Keratinocyte (primary cell): ENCODE measurements around the gene MYF6. TPM values are rescaled to one million over a fixed set of nuclear protein-coding genes. Genes with fewer than 3 reads are reported as not detected.

Source experiments
- DNase-seq: peaks from one replicate; pipeline ENCODE4 v3.0.0-alpha.2; 2011; ENCODE audit warnings: low read depth, missing footprints, low spot score
- FAIRE-seq: peaks from 2 replicates; lab custom pipeline; 2011; peaks lifted over from hg19 to GRCh38; lab: Jason Lieb, UNC
- H2AFZ ChIP-seq: 2 replicates; pipeline ENCODE4 v1.6.0; 2012; ENCODE audit warnings: low read length, control low read depth, inconsistent platforms; ENCODE audit not compliant: control insufficient read depth
- H3K27ac ChIP-seq: 2 replicates; pipeline ENCODE4 v1.5.1; 2011; ENCODE audit warnings: low read length; ENCODE audit not compliant: control insufficient read depth, insufficient read depth
- H3K27me3 ChIP-seq: 3 replicates; pipeline ENCODE4 v1.6.0; 2011; ENCODE audit warnings: low read length; ENCODE audit not compliant: control insufficient read depth, insufficient read depth; ENCODE audit errors: extremely low read depth
- H3K36me3 ChIP-seq, 2 experiments: 2 replicates in 1 of 2; 3 replicates in 1 of 2; pipeline ENCODE4 v1.5.1; 2011; ENCODE audit warnings: low read length in 2 of 2, mild to moderate bottlenecking in 1 of 2; ENCODE audit not compliant: control insufficient read depth in 2 of 2, insufficient read depth in 2 of 2; ENCODE audit errors: extremely low read depth in 1 of 2
- H3K4me1 ChIP-seq: 3 replicates; pipeline ENCODE4 v1.5.1; 2011; ENCODE audit warnings: low read length; ENCODE audit not compliant: control insufficient read depth, insufficient read depth; ENCODE audit errors: extremely low read depth
- H3K4me2 ChIP-seq: 3 replicates; pipeline ENCODE4 v1.6.0; 2011; ENCODE audit warnings: low read depth, low read length; ENCODE audit not compliant: control insufficient read depth, insufficient read depth; ENCODE audit errors: extremely low read depth
- H3K4me3 ChIP-seq, 3 experiments: fragments of 200-600 bp in 1 of 3; sonication (generic) in 1 of 3; 2 replicates in 2 of 3; 3 replicates in 1 of 3; pipeline ENCODE4 v1.5.1; 2011 to 2016; ENCODE audit warnings: low read length in 3 of 3, mild to moderate bottlenecking in 3 of 3, control low read depth in 2 of 3, inconsistent platforms in 1 of 3, low read depth in 1 of 3, mixed read lengths in 1 of 3, mixed run types in 1 of 3, moderate library complexity in 1 of 3; ENCODE audit not compliant: control insufficient read depth in 2 of 3, insufficient read depth in 2 of 3; ENCODE audit errors: extremely low read depth in 1 of 3
- H3K79me2 ChIP-seq: 2 replicates; pipeline ENCODE4 v1.6.0; 2012; ENCODE audit warnings: low read length; ENCODE audit not compliant: control insufficient read depth, insufficient read depth
- H3K9ac ChIP-seq: 3 replicates; pipeline ENCODE4 v1.6.0; 2011; ENCODE audit warnings: low read length; ENCODE audit not compliant: control insufficient read depth, insufficient read depth; ENCODE audit errors: extremely low read depth
- H3K9me1 ChIP-seq: 3 replicates; pipeline ENCODE4 v1.6.0; 2011; ENCODE audit warnings: low read length; ENCODE audit not compliant: control insufficient read depth, insufficient read depth; ENCODE audit errors: extremely low read depth
- H3K9me3 ChIP-seq: 2 replicates; pipeline ENCODE4 v1.5.1; 2012; ENCODE audit warnings: low read depth, low read length; ENCODE audit not compliant: control insufficient read depth
- H4K20me1 ChIP-seq: 3 replicates; pipeline ENCODE4 v1.6.0; 2011; ENCODE audit warnings: low read length; ENCODE audit not compliant: control insufficient read depth, insufficient read depth; ENCODE audit errors: extremely low read depth
- EZH2 ChIP-seq: IDR thresholded peaks from one replicate; pipeline ENCODE4 v1.6.1; 2012; ENCODE audit warnings: inconsistent platforms, mild to moderate bottlenecking, low read length, moderate library complexity
- dilution Hi-C: fragments of 300-500 bp; cut with MboI; formaldehyde crosslinking; loops from one replicate; pipeline ENCODE4 v1.7.0; 2020; ENCODE audit warnings: low sequenced_read_pairs; ENCODE audit not compliant: extremely low pct_ligation_motif_present
- polyA plus RNA-seq, 5 experiments: library from polyadenylated mRNA; depleted of rRNA in 3 of 5; stranded (reverse) in 3 of 5; stranded (forward) in 1 of 5; unstranded in 1 of 5; fragments of >200 nt; gene quantifications; 1 replicate in 1 of 5; 2 replicates in 3 of 5; 3 replicates in 1 of 5; pipeline versions ENCODE4 v1.2.1 to v1.2.3, GENCODE V29; 2011 to 2012; ENCODE audit warnings: missing spikeins in 2 of 5, low read depth in 1 of 5, low replicate concordance in 1 of 5
- TF ChIP-seq, protein P1 (sequence below), 3 experiments: IDR thresholded peaks in 1 of 3; conservative IDR thresholded peaks in 1 of 3; optimal IDR thresholded peaks in 1 of 3; 2 replicates in 2 of 3; 3 replicates in 1 of 3; pipeline versions ENCODE3 to v1.5.1; 2011; ENCODE audit warnings: low read length in 3 of 3, mild to moderate bottlenecking in 3 of 3, moderate library complexity in 2 of 3, control low read depth in 1 of 3, inconsistent platforms in 1 of 3; ENCODE audit not compliant: insufficient read depth in 2 of 3; ENCODE audit errors: extremely low read depth in 1 of 3

Gene MYF6
- polyA plus RNA-seq, 1 donor (not counting 4 experiments of a cell fraction or from before 2014, with no cell fraction given): not detected

DNA sequence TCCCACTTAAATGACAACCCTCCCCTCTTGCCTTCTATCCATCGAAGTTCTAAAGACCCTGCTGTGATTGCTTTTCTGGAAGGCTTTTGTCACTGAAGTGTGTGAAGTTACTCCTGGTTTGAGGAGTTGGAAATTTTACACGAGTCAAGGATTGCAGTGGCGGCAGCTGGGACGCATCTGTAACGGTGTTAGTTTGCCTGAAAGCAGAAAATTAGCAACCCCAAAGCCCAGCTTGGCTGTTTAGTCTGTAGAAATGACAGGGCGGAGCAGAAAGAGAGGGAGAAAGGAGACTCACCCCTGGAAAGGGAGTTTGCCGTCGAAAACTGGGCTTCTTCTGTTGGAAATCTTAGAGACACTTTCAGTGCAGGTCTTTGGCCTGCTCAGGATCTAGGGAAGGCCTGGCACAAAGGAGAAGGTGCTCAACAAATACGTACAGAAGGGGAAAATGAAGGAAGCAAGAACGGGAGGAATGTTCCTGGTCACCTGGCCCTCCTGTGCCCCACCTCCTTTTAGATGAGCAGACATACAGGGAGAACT is 8.3 kb downstream of the MYF6 start:
- Histone ChIP-seq H3K4me1 (no peaks in the 10 kb centered on the region), H3K27ac (no peak overlapping the region), H3K36me3 (no peaks in the 10 kb centered on the region), H4K20me1 (no peaks in the 10 kb centered on the region), H3K4me2 (no peak overlapping the region), H3K27me3 (peaks cover 41% of the 10 kb centered on the region), H3K4me3 (no peak overlapping the region), H3K9me1 (no peaks in the 10 kb centered on the region), H2AFZ (no peak overlapping the region), H3K9ac (no peak overlapping the region), H3K9me3 (no peaks in the 10 kb centered on the region), H3K79me2 (no peaks in the 10 kb centered on the region)
- DNase-seq (no peak), FAIRE-seq (no peak)
- TF ChIP-seq EZH2: no peak
- TF ChIP-seq, protein P1, sequence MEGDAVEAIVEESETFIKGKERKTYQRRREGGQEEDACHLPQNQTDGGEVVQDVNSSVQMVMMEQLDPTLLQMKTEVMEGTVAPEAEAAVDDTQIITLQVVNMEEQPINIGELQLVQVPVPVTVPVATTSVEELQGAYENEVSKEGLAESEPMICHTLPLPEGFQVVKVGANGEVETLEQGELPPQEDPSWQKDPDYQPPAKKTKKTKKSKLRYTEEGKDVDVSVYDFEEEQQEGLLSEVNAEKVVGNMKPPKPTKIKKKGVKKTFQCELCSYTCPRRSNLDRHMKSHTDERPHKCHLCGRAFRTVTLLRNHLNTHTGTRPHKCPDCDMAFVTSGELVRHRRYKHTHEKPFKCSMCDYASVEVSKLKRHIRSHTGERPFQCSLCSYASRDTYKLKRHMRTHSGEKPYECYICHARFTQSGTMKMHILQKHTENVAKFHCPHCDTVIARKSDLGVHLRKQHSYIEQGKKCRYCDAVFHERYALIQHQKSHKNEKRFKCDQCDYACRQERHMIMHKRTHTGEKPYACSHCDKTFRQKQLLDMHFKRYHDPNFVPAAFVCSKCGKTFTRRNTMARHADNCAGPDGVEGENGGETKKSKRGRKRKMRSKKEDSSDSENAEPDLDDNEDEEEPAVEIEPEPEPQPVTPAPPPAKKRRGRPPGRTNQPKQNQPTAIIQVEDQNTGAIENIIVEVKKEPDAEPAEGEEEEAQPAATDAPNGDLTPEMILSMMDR (optimal IDR thresholded peaks at IDR 0.05 in 1 of 3, IDR thresholded peaks at IDR 0.05 in 1 of 3, conservative IDR thresholded peaks at IDR 0.05 in 1 of 3; ENCODE audit: extremely low read depth in 1 of 3, insufficient read depth in 2 of 3, low read length in 3 of 3): no peak
- dilution Hi-C loops: no loop called here

DNA sequence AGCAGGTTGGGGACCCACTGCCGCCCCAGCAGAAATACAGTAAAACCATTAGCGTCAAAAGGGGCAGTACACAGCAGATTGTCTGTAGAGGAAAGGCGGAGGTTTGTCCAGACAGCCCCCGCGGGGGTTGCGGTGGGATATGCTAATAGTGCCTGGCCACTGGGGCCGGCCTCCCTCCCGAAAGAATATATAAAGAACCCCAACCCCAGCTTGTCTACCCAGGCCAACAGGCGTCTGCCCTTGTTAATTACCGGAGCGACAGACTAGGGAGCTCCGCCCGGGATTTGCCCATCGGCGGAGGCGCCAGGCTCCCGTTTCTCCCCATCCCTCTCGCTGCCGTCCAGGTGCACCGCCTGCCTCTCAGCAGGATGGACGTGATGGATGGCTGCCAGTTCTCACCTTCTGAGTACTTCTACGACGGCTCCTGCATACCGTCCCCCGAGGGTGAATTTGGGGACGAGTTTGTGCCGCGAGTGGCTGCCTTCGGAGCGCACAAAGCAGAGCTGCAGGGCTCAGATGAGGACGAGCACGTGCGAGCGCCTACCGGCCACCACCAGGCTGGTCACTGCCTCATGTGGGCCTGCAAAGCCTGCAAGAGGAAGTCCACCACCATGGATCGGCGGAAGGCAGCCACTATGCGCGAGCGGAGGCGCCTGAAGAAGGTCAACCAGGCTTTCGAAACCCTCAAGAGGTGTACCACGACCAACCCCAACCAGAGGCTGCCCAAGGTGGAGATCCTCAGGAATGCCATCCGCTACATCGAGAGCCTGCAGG is 9.4 kb downstream of the MYF6 start, which contains the start of gene MYF5:
Gene MYF5, plus strand, starts transcription at position 217 of the 774 bp plus-strand sequence. Its CDS starts 152 bp downstream, at position 369.
- no peaks in the 10 kb centered on the region for H4K20me1 ChIP-seq
- peaks cover 45% of the 10 kb centered on the region for H3K27me3 ChIP-seq
- dilution Hi-C loops: no loop called here

More for the DNA sequence above, 9.4 kb downstream of the MYF6 start, which contains the start of gene MYF5:
- Histone ChIP-seq H3K9ac (no peak within 1 kb of the TSS), H2AFZ (no peak within 1 kb of the TSS), H3K4me3 (no peak within 1 kb of the TSS), H3K9me3 (no peaks in the 10 kb centered on the region), H3K79me2 (no peaks in the 10 kb centered on the region), H3K4me1 (no peaks in the 10 kb centered on the region), H3K9me1 (no peaks in the 10 kb centered on the region), H3K36me3 (no peaks in the 10 kb centered on the region), H3K4me2 (no peak within 1 kb of the TSS), H3K27ac (no peak within 1 kb of the TSS)
- TF ChIP-seq, protein P1 (optimal IDR thresholded peaks at IDR 0.05 in 1 of 3, IDR thresholded peaks at IDR 0.05 in 1 of 3, conservative IDR thresholded peaks at IDR 0.05 in 1 of 3; ENCODE audit: extremely low read depth in 1 of 3, insufficient read depth in 2 of 3, low read length in 3 of 3): no peak
- TF ChIP-seq EZH2: no peak
- DNase-seq (no peak), FAIRE-seq (no peak)
